ENCODE measurements around the gene CNTNAP5. TPM values are rescaled to one million over a fixed set of nuclear protein-coding genes. Genes with fewer than 3 reads are reported as not detected.

CNTNAP5 gene
- total and polyA plus RNA-seq, 2 of the 13 experiments (the other 11 are each of a cell fraction or from before 2014, with no cell fraction given) = not detected

DNA sequence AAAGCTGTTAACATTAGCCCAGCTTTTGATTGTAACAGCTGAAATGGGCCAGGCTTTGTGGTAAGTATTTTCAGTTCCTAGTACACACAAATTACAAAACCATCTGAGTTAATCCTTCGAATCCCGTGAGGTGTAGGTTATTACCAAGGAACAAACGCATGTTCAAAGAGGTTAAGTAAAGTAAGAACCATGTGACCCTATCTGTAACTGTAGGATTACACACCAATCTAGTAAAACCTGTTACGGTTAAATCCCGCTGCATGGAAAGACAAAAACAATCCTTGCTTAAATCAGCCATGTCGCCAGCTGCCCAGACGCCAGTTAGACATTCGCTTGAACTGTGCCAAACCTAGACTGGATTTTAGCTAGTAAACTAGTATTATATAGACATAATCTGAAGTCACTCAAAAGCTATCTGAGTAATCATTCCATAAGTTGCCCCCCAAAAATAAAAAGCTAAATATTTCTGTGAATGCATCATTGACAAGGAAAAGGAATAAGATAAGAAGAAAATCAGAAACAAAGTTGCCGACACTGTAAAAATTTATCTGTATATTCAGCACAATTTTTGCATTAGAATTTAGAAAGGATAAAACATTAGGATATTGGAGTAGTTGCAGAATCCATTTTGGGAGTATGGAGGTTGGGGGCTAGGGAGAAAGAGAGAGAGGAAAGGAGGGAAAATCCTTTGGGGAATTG lies 638.0 kb downstream of the CNTNAP5 start:
- in situ Hi-C loops (cut with HindIII; ENCODE audit: extremely low pct_ligation_motif_present, low pct_unique_long_range_greater_than_20kb) (no loop called here), intact Hi-C loops (cut with micrococcal nuclease; ENCODE audit: unreplicated experiment) (no loop called here)
- no peaks in the 10 kb centered on the region for H3K4me1 ChIP-seq (ENCODE audit: insufficient read depth, low read length)
- H3K79me2 ChIP-seq (ENCODE audit: insufficient read depth, low read length) = no peaks in the 10 kb centered on the region
- WGBS (ENCODE audit: low lambda C conversion rate) = 40% methylated on average over 9 of the region's 9 CpGs
- H3K4me2 ChIP-seq (ENCODE audit: low read depth, low read length) = no peak overlapping the region
- ATAC-seq (no peak), FAIRE-seq (no peak), DNase-seq (ENCODE audit: low spot score) (no peak)
- H2AFZ ChIP-seq (ENCODE audit: low read length) = no peak overlapping the region
- TF ChIP-seq FOXM1 (CRISPR knock-in tag; IDR thresholded peaks at IDR 0.05) = no peak
- peak; percentile 39 to 67 for TF ChIP-seq MAFK (conservative IDR thresholded peaks at IDR 0.05 in 1 of 2, IDR thresholded peaks at IDR 0.05 in 1 of 2; ENCODE audit: low read length in 2 of 2)
- peak; percentile 55 for TF ChIP-seq MAFF (IDR thresholded peaks at IDR 0.05; ENCODE audit: low read depth, low read length)
- TF ChIP-seq ZFP36L1 (CRISPR knock-in tag; IDR thresholded peaks at IDR 0.05) = no peak
- TF ChIP-seq, protein P1, sequence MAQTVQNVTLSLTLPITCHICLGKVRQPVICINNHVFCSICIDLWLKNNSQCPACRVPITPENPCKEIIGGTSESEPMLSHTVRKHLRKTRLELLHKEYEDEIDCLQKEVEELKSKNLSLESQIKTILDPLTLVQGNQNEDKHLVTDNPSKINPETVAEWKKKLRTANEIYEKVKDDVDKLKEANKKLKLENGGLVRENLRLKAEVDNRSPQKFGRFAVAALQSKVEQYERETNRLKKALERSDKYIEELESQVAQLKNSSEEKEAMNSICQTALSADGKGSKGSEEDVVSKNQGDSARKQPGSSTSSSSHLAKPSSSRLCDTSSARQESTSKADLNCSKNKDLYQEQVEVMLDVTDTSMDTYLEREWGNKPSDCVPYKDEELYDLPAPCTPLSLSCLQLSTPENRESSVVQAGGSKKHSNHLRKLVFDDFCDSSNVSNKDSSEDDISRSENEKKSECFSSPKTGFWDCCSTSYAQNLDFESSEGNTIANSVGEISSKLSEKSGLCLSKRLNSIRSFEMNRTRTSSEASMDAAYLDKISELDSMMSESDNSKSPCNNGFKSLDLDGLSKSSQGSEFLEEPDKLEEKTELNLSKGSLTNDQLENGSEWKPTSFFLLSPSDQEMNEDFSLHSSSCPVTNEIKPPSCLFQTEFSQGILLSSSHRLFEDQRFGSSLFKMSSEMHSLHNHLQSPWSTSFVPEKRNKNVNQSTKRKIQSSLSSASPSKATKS (CRISPR knock-in tag; IDR thresholded peaks at IDR 0.05) = no peak
- TF ChIP-seq KLF6 (CRISPR knock-in tag; IDR thresholded peaks at IDR 0.05) = no peak
- TF ChIP-seq SMARCC2 (IDR thresholded peaks at IDR 0.05) = no peak
- TF ChIP-seq KLF16 (CRISPR knock-in tag; IDR thresholded peaks at IDR 0.05) = no peak
- no peak for TF ChIP-seq HDAC2 (CRISPR knock-in tag; IDR thresholded peaks at IDR 0.05)
- no peak for TF ChIP-seq ZFP90 (CRISPR knock-in tag; IDR thresholded peaks at IDR 0.05; ENCODE audit: borderline replicate concordance)
- TF ChIP-seq NFYC (CRISPR knock-in tag; IDR thresholded peaks at IDR 0.05) = no peak
- TF ChIP-seq MYNN (CRISPR knock-in tag; IDR thresholded peaks at IDR 0.05; ENCODE audit: low read depth) = no peak
- no peak for TF ChIP-seq ZNF367 (CRISPR knock-in tag; IDR thresholded peaks at IDR 0.05; ENCODE audit: borderline replicate concordance)
- TF ChIP-seq ZNF607 (CRISPR knock-in tag; IDR thresholded peaks at IDR 0.05; ENCODE audit: borderline replicate concordance) = no peak
- H3K4me3 ChIP-seq (replicated peaks in 1 of 3; ENCODE audit: insufficient read depth in 1 of 3, low read depth in 2 of 3, low read length in 3 of 3) = no peak overlapping the region
- no peaks in the 10 kb centered on the region for H3K36me3 ChIP-seq (replicated peaks in 1 of 2; ENCODE audit: control insufficient read depth in 1 of 2, insufficient read depth in 2 of 2, low read length in 2 of 2)
- no peak overlapping the region for H3K27ac ChIP-seq (ENCODE audit: extremely low read length, insufficient read depth, low read length)
- no TSS peak for BruUV-seq (replicated peaks)
- H4K20me1 ChIP-seq (ENCODE audit: insufficient read depth, low read length) = no peaks in the 10 kb centered on the region
- ChIA-PET POLR2A (no interaction called here), CTCF (ENCODE audit: low intra/inter-chr PET ratio, low total read pairs) (no interaction called here)
- H3K9me3 ChIP-seq (ENCODE audit: low read length) = no peaks in the 10 kb centered on the region
- no peaks in the 10 kb centered on the region for H3K27me3 ChIP-seq (ENCODE audit: control insufficient read depth in 1 of 2, insufficient read depth in 2 of 2, low read length in 2 of 2)
- no peak overlapping the region for H3K9ac ChIP-seq (ENCODE audit: insufficient read depth, low read depth, low read length)
